Measurements from ENCODE around the gene LRR1.

Gene LRR1

GRCh38 chr14:49550286-49551184 is 48.2 kb upstream of the LRR1 start:
- no peaks in the 10 kb centered on the region for H3K9me3 ChIP-seq (replicated peaks; ENCODE audit: insufficient read depth, low read length)
- no peak overlapping the region for H3K9ac ChIP-seq (ENCODE audit: low read length)
- H3K36me3 ChIP-seq (replicated peaks; ENCODE audit: insufficient read depth, low read length), result no peaks in the 10 kb centered on the region
- no peaks in the 10 kb centered on the region for H3K9me2 ChIP-seq (replicated peaks; ENCODE audit: insufficient read depth, low read length)
- TF ChIP-seq EZH2phosphoT487 (IDR thresholded peaks at IDR 0.05; ENCODE audit: low read length) (no peak), EZH2 (optimal IDR thresholded peaks at IDR 0.05; ENCODE audit: low read depth, low read length) (no peak)
- TF ChIP-seq, protein P1, sequence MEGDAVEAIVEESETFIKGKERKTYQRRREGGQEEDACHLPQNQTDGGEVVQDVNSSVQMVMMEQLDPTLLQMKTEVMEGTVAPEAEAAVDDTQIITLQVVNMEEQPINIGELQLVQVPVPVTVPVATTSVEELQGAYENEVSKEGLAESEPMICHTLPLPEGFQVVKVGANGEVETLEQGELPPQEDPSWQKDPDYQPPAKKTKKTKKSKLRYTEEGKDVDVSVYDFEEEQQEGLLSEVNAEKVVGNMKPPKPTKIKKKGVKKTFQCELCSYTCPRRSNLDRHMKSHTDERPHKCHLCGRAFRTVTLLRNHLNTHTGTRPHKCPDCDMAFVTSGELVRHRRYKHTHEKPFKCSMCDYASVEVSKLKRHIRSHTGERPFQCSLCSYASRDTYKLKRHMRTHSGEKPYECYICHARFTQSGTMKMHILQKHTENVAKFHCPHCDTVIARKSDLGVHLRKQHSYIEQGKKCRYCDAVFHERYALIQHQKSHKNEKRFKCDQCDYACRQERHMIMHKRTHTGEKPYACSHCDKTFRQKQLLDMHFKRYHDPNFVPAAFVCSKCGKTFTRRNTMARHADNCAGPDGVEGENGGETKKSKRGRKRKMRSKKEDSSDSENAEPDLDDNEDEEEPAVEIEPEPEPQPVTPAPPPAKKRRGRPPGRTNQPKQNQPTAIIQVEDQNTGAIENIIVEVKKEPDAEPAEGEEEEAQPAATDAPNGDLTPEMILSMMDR (IDR thresholded peaks at IDR 0.05; ENCODE audit: low read length), result no peak; the same call in 1 of the 2 replicates
- no peak for DNase-seq
- no peaks in the 10 kb centered on the region for H4K20me1 ChIP-seq (ENCODE audit: insufficient read depth, low read length)
- H3K27ac ChIP-seq (ENCODE audit: low read length), result no peak overlapping the region
- H3K27me3 ChIP-seq (replicated peaks; ENCODE audit: insufficient read depth, low read length), result no peaks in the 10 kb centered on the region
- H3K79me2 ChIP-seq (ENCODE audit: low read length), result no peaks in the 10 kb centered on the region
- H3K4me2 ChIP-seq (ENCODE audit: low read depth, low read length), result no peak overlapping the region
- H2AFZ ChIP-seq (ENCODE audit: low read length), result no peak overlapping the region
- no peaks in the 10 kb centered on the region for H3F3A ChIP-seq (ENCODE audit: insufficient read depth, low read length)
- H3K4me1 ChIP-seq (ENCODE audit: low read length), result no peaks in the 10 kb centered on the region
- H3K4me3 ChIP-seq (ENCODE audit: low read length), result no peak overlapping the region

DNA sequence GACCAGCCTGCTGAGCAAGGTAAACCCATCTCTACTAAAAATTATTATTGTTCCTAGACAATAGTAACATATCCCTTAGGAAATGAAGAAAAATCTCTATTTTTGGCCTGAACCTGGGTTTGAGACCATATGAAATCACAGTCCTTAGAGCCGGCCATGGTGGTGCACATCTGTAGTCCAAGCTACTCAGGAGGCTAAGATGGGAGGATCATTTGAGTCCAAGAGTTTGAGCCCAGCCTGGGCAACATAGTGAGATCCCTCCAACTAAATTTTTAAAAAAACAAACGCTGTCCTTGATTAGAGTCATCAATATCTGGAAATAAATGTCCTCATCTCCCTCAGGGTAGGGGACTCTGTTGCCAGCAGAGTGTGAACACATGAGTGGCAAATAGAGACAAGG is 47.2 kb upstream of the LRR1 start:
- Histone ChIP-seq H3K27me3 (replicated peaks; ENCODE audit: insufficient read depth, low read length) (no peaks in the 10 kb centered on the region), H3K9ac (ENCODE audit: low read length) (no peak overlapping the region), H3K36me3 (replicated peaks; ENCODE audit: insufficient read depth, low read length) (no peaks in the 10 kb centered on the region), H3K4me2 (ENCODE audit: low read depth, low read length) (no peak overlapping the region), H4K20me1 (ENCODE audit: insufficient read depth, low read length) (no peaks in the 10 kb centered on the region), H2AFZ (ENCODE audit: low read length) (no peak overlapping the region), H3K9me3 (replicated peaks; ENCODE audit: insufficient read depth, low read length) (no peaks in the 10 kb centered on the region), H3K4me3 (ENCODE audit: low read length) (no peak overlapping the region), H3K9me2 (replicated peaks; ENCODE audit: insufficient read depth, low read length) (no peaks in the 10 kb centered on the region), H3F3A (ENCODE audit: insufficient read depth, low read length) (no peaks in the 10 kb centered on the region), H3K79me2 (ENCODE audit: low read length) (no peaks in the 10 kb centered on the region), H3K27ac (ENCODE audit: low read length) (no peak overlapping the region), H3K4me1 (ENCODE audit: low read length) (no peaks in the 10 kb centered on the region)
- TF ChIP-seq EZH2phosphoT487 (IDR thresholded peaks at IDR 0.05; ENCODE audit: low read length) (no peak), EZH2 (optimal IDR thresholded peaks at IDR 0.05; ENCODE audit: low read depth, low read length) (no peak)
- TF ChIP-seq, protein P1 (IDR thresholded peaks at IDR 0.05; ENCODE audit: low read length), result no peak
- no peak for DNase-seq

GRCh38 chr14:49553106-49553505 is 45.6 kb upstream of the LRR1 start:
- no peak for DNase-seq
- TF ChIP-seq EZH2phosphoT487 (IDR thresholded peaks at IDR 0.05; ENCODE audit: low read length), result no peak
- TF ChIP-seq EZH2 (optimal IDR thresholded peaks at IDR 0.05; ENCODE audit: low read depth, low read length), result no peak
- TF ChIP-seq, protein P1 (IDR thresholded peaks at IDR 0.05; ENCODE audit: low read length), result no peak

More at GRCh38 chr14:49553106-49553505, 45.6 kb upstream of the LRR1 start:
- Histone ChIP-seq H2AFZ (ENCODE audit: low read length) (no peak overlapping the region), H3K9me2 (replicated peaks; ENCODE audit: insufficient read depth, low read length) (no peaks in the 10 kb centered on the region), H3K27ac (ENCODE audit: low read length) (no peak overlapping the region), H3K4me3 (ENCODE audit: low read length) (no peak overlapping the region), H3K79me2 (ENCODE audit: low read length) (no peaks in the 10 kb centered on the region), H3K4me1 (ENCODE audit: low read length) (no peaks in the 10 kb centered on the region), H3K4me2 (ENCODE audit: low read depth, low read length) (no peak overlapping the region), H3K27me3 (replicated peaks; ENCODE audit: insufficient read depth, low read length) (no peaks in the 10 kb centered on the region), H3F3A (ENCODE audit: insufficient read depth, low read length) (no peaks in the 10 kb centered on the region), H3K36me3 (replicated peaks; ENCODE audit: insufficient read depth, low read length) (no peaks in the 10 kb centered on the region), H3K9ac (ENCODE audit: low read length) (no peak overlapping the region), H4K20me1 (ENCODE audit: insufficient read depth, low read length) (no peaks in the 10 kb centered on the region), H3K9me3 (replicated peaks; ENCODE audit: insufficient read depth, low read length) (no peaks in the 10 kb centered on the region)

Measured in MM.1S (cell line).